H1 (cell line): ENCODE data around the gene NUP62CL. TPM values are rescaled to one million over a fixed set of nuclear protein-coding genes. Genes with fewer than 3 reads are reported as not detected.

ENCODE experiments used
- CTCF ChIA-PET: fragments of 300-600 bp; sonication (Branson Sonifier 250); formaldehyde crosslinking; loops from one replicate; lab custom pipeline; 2021; ENCODE audit not compliant: partially characterized antibody; lab: Charles Lee
- POLR2A ChIA-PET: fragments of 300-600 bp; sonication (Branson Sonifier 250); formaldehyde crosslinking; loops from one replicate; lab custom pipeline; 2021; ENCODE audit warnings: inconsistent platforms; ENCODE audit not compliant: partially characterized antibody; lab: Charles Lee
- DNase-seq, 2 experiments: peaks; one replicate each; pipeline versions ENCODE4 v3.0.0 to v3.0.0-alpha.2; 2010 to 2022; ENCODE audit warnings: low spot score in 2 of 2, low read depth in 1 of 2, mixed read lengths in 1 of 2
- FAIRE-seq: peaks from 2 replicates; lab custom pipeline; 2011; peaks lifted over from hg19 to GRCh38; lab: Jason Lieb, UNC
- H2AFZ ChIP-seq: 2 replicates; pipeline ENCODE4 v1.8.1; 2012; ENCODE audit warnings: low read length, inconsistent platforms
- H2AK5ac ChIP-seq: 2 replicates; pipeline ENCODE4 v1.6.1; 2013; ENCODE audit warnings: low read depth, low read length
- H2BK120ac ChIP-seq: replicated peaks from 2 replicates; pipeline ENCODE3; 2013; ENCODE audit warnings: low read depth, low read length, inconsistent platforms
- H2BK12ac ChIP-seq: 2 replicates; pipeline ENCODE4 v1.6.1; 2013; ENCODE audit warnings: low read depth, low read length
- H2BK15ac ChIP-seq: 2 replicates; pipeline ENCODE4 v1.6.1; 2013; ENCODE audit warnings: low read length
- H2BK20ac ChIP-seq: 2 replicates; pipeline ENCODE4 v1.6.1; 2013; ENCODE audit warnings: low read length
- H2BK5ac ChIP-seq: 2 replicates; pipeline ENCODE4 v1.6.1; 2013; ENCODE audit warnings: low read depth, low read length
- H3K14ac ChIP-seq: 2 replicates; pipeline ENCODE4 v1.6.1; 2013; ENCODE audit warnings: inconsistent platforms; ENCODE audit not compliant: insufficient read length
- H3K18ac ChIP-seq: 2 replicates; pipeline ENCODE4 v1.6.1; 2013; ENCODE audit warnings: low read length; ENCODE audit errors: extremely low read depth
- H3K23ac ChIP-seq: 2 replicates; pipeline ENCODE4 v1.6.1; 2013; ENCODE audit warnings: inconsistent platforms; ENCODE audit not compliant: insufficient read length
- H3K23me2 ChIP-seq: 2 replicates; pipeline ENCODE4 v1.6.1; 2013; ENCODE audit warnings: low read depth, low read length
- H3K27ac ChIP-seq: 2 replicates; pipeline ENCODE4 v1.6.1; 2011; ENCODE audit warnings: low read depth, low read length, inconsistent platforms
- H3K27me3 ChIP-seq, 4 experiments: replicated peaks in 1 of 4; 1 replicate in 1 of 4; 2 replicates in 3 of 4; pipeline versions ENCODE4 v1.6.1 to v1.8.1; 2011 to 2013; ENCODE audit warnings: low read length in 3 of 4, mild to moderate bottlenecking in 3 of 4, inconsistent platforms in 2 of 4, mixed read lengths in 2 of 4, moderate library complexity in 1 of 4; ENCODE audit not compliant: control insufficient read depth in 3 of 4, insufficient read depth in 3 of 4; ENCODE audit errors: extremely low read depth in 1 of 4
- H3K36me3 ChIP-seq, 4 experiments: 2 replicates each; pipeline versions ENCODE4 v1.6.1 to v1.8.1; 2011 to 2013; ENCODE audit warnings: mild to moderate bottlenecking in 4 of 4, low read length in 3 of 4, moderate library complexity in 2 of 4, control low read depth in 1 of 4, inconsistent platforms in 1 of 4; ENCODE audit not compliant: insufficient read depth in 4 of 4, control insufficient read depth in 2 of 4
- H3K4ac ChIP-seq: replicated peaks from 2 replicates; pipeline ENCODE3; 2013; ENCODE audit warnings: low read length, low read depth, mixed read lengths, inconsistent platforms; ENCODE audit not compliant: insufficient read length
- H3K4me1 ChIP-seq, 4 experiments: replicated peaks in 1 of 4; 1 replicate in 1 of 4; 2 replicates in 3 of 4; pipeline versions ENCODE4 v1.6.1 to v1.8.1; 2011 to 2013; ENCODE audit warnings: low read length in 3 of 4, inconsistent platforms in 2 of 4, mixed read lengths in 1 of 4; ENCODE audit not compliant: insufficient read depth in 4 of 4, control insufficient read depth in 3 of 4
- H3K4me2 ChIP-seq, 2 experiments: 2 replicates each; pipeline versions ENCODE4 v1.6.1 to v1.8.1; 2011 to 2013; ENCODE audit warnings: low read depth in 2 of 2, low read length in 2 of 2, control low read depth in 1 of 2, inconsistent platforms in 1 of 2, mild to moderate bottlenecking in 1 of 2; ENCODE audit not compliant: insufficient read depth in 1 of 2
- H3K4me3 ChIP-seq, 4 experiments: fragments of 200-600, 300-600 bp in 1 of 4; sonication (generic), shearing (Covaris generic), sonication (Bioruptor Twin) in 1 of 4; 2 replicates each; pipeline versions ENCODE4 v1.5.1 to v1.8.1; 2011 to 2016; ENCODE audit warnings: low read length in 4 of 4, low read depth in 3 of 4, control low read depth in 2 of 4, inconsistent platforms in 2 of 4, mild to moderate bottlenecking in 2 of 4, mixed read lengths in 1 of 4, moderate library complexity in 1 of 4; ENCODE audit not compliant: insufficient read depth in 2 of 4; ENCODE audit errors: extremely low read depth in 1 of 4
- H3K56ac ChIP-seq: replicated peaks from 2 replicates; pipeline ENCODE3; 2013; ENCODE audit warnings: low read depth, mild to moderate bottlenecking, mixed read lengths, low read length, inconsistent platforms; ENCODE audit not compliant: insufficient read length
- H3K79me1 ChIP-seq: 2 replicates; pipeline ENCODE4 v1.6.1; 2013; ENCODE audit warnings: low read depth, low read length, control low read depth
- H3K79me2 ChIP-seq, 2 experiments: 2 replicates each; pipeline versions ENCODE4 v1.6.1 to v1.8.1; 2012 to 2013; ENCODE audit warnings: low read length in 2 of 2, mild to moderate bottlenecking in 2 of 2, inconsistent platforms in 1 of 2; ENCODE audit not compliant: insufficient read depth in 2 of 2, control insufficient read depth in 1 of 2
- H3K9ac ChIP-seq, 4 experiments: replicated peaks in 1 of 4; 1 replicate in 1 of 4; 2 replicates in 3 of 4; pipeline versions ENCODE4 v1.6.1 to v1.8.1; 2011 to 2013; ENCODE audit warnings: low read depth in 3 of 4, low read length in 3 of 4, control low read depth in 2 of 4, mild to moderate bottlenecking in 2 of 4, moderate library complexity in 2 of 4, inconsistent platforms in 1 of 4; ENCODE audit errors: extremely low read depth in 1 of 4
- H3K9me3 ChIP-seq, 2 experiments: 2 replicates each; pipeline versions ENCODE4 v1.6.1 to v1.8.1; 2012 to 2013; ENCODE audit warnings: mild to moderate bottlenecking in 2 of 2, moderate library complexity in 2 of 2, control low read depth in 1 of 2, inconsistent platforms in 1 of 2, low read depth in 1 of 2, low read length in 1 of 2, mixed read lengths in 1 of 2; ENCODE audit not compliant: insufficient read depth in 2 of 2
- H4K20me1 ChIP-seq, 2 experiments: replicated peaks in 1 of 2; 2 replicates each; pipeline versions ENCODE3 to v1.8.1; 2011 to 2013; ENCODE audit warnings: inconsistent platforms in 2 of 2, low read length in 2 of 2, mild to moderate bottlenecking in 1 of 2; ENCODE audit not compliant: insufficient read depth in 2 of 2, control insufficient read depth in 1 of 2
- H4K5ac ChIP-seq: 2 replicates; pipeline ENCODE4 v1.6.1; 2013; ENCODE audit warnings: low read length, low read depth, mixed read lengths, inconsistent platforms; ENCODE audit not compliant: insufficient read length
- H4K8ac ChIP-seq: 2 replicates; pipeline ENCODE4 v1.8.0; 2013; ENCODE audit warnings: mild to moderate bottlenecking, moderate library complexity, low read length, inconsistent platforms; ENCODE audit not compliant: insufficient read depth; ENCODE audit errors: extremely low read depth
- H4K91ac ChIP-seq: replicated peaks from 2 replicates; pipeline ENCODE3; 2013; ENCODE audit warnings: low read length, mixed read lengths, inconsistent platforms; ENCODE audit not compliant: insufficient read length
- ATF3 ChIP-seq: IDR thresholded peaks from 2 replicates; pipeline ENCODE4 v1.6.1; 2011; ENCODE audit warnings: low read depth, mild to moderate bottlenecking, low read length; ENCODE audit not compliant: insufficient read depth
- GTF2F1 ChIP-seq: IDR thresholded peaks from 2 replicates; pipeline ENCODE4 v1.6.1; 2012; ENCODE audit warnings: low read depth, low read length, improper control_type of control experiment, borderline replicate concordance
- MAFK ChIP-seq: IDR thresholded peaks from 2 replicates; pipeline ENCODE4 v1.6.1; 2012; ENCODE audit warnings: low read depth, mild to moderate bottlenecking, improper control_type of control experiment, low read length
- POLR2AphosphoS5 ChIP-seq: IDR thresholded peaks from 2 replicates; pipeline ENCODE4 v1.6.1; 2011; ENCODE audit warnings: low read depth, low read length
- RBBP5 ChIP-seq: IDR thresholded peaks from 2 replicates; pipeline ENCODE4 v1.7.1; 2012; ENCODE audit warnings: low read depth, mild to moderate bottlenecking, inconsistent platforms, low read length, moderate library complexity, borderline replicate concordance
- SUZ12 ChIP-seq: fragments of 200-600 bp; sonication (generic); IDR thresholded peaks from 2 replicates; pipeline ENCODE4 v1.6.1; 2012; ENCODE audit warnings: mild to moderate bottlenecking, inconsistent platforms, low read length, moderate library complexity, mixed read lengths
- WGBS, 2 experiments: shearing (Covaris generic) in 1 of 2; methylation state at CpG; one replicate each; pipeline versions ENCODE4 v1.1.6 to v1.1.7; 2013 to 2015; ENCODE audit warnings: low lambda C conversion rate in 2 of 2, mixed read lengths in 2 of 2, inconsistent platforms in 1 of 2, low coverage in 1 of 2, missing lambda C conversion rate in 1 of 2; ENCODE audit not compliant: insufficient replicate concordance in 2 of 2, insufficient coverage in 1 of 2, insufficient read length in 1 of 2; ENCODE audit errors: extremely low coverage in 1 of 2, missing lambda C conversion rate in 1 of 2; 5-methylcytosine and 5-hydroxymethylcytosine counted together
- polyA plus RNA-seq, 7 experiments: library from polyadenylated mRNA; depleted of rRNA in 3 of 7; stranded (reverse) in 5 of 7; unstranded in 2 of 7; fragments of >200 nt in 5 of 7; fragments of 200-250 nt in 2 of 7; gene quantifications; 1 replicate in 5 of 7; 2 replicates in 1 of 7; 4 replicates in 1 of 7; pipeline versions ENCODE4 v1.2.1 to v1.2.3, GENCODE V29; 2011 to 2013; ENCODE audit warnings: missing spikeins in 2 of 7, mixed read lengths in 2 of 7
- total RNA-seq: library from RNA; stranded (reverse); fragmentation: NEBNext Ultra II Directional; extraction: Animal tissue kit (Norgen Biotek cat#: 25700); gene quantifications from 2 replicates; pipeline ENCODE4 v1.2.1, GENCODE V29; 2021
- TF ChIP-seq, protein P1 (sequence below): IDR thresholded peaks from 2 replicates; pipeline ENCODE4 v1.6.1; 2012; ENCODE audit warnings: inconsistent platforms
- TF ChIP-seq, protein P2 (sequence below): IDR thresholded peaks from 2 replicates; pipeline ENCODE4 v1.6.1; 2012; ENCODE audit warnings: low read length, inconsistent platforms

NUP62CL gene
- total and polyA plus RNA-seq, 2 of the 8 experiments (the other 6 are each of a cell fraction or from before 2014, with no cell fraction given), result 3.3 to 6.2 TPM

DNA sequence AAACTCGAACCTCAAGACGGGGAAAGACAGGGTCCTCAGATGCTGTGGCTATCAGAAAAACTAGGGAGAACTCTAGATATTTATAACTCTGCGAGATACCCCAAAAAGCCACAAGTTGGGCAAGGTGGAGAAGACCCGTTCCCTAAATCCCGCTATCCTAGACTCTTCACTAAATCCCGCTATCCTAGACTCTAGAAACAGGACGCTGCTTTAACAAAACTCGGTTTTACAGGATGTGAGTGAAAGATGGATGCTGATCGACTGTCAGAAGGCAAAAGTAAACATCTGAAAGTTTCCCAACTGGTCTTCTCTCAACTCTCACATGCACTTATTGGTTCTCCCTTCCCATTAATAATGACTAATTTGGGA is 448 bp upstream of the NUP62CL start:
- Histone ChIP-seq H4K5ac (no peak overlapping the region), H3K14ac (no peak overlapping the region), H3K27ac (no peak overlapping the region), H3K23ac (no peak overlapping the region), H3K9ac (no peak overlapping the region), H4K91ac (no peak overlapping the region), H2BK120ac (no peak overlapping the region), H4K20me1 (no peaks in the 10 kb centered on the region), H3K79me2 (no peaks in the 10 kb centered on the region), H3K18ac (no peak overlapping the region), H3K27me3 (no peaks in the 10 kb centered on the region), H3K9me3 (no peaks in the 10 kb centered on the region), H2AFZ (no peak overlapping the region), H3K4me3 (peak overlapping the region in 1 of 4 experiments; percentile 75; a peak in 1 of 8 replicates), H4K8ac (no peak overlapping the region), H3K36me3 (no peaks in the 10 kb centered on the region), H2AK5ac (no peak overlapping the region), H3K4me1 (peaks cover 0 to 3% (median under 1%) of the 10 kb centered on the region in 4 experiments; a peak in 3 of 7 replicates), H2BK15ac (no peak overlapping the region), H2BK20ac (no peak overlapping the region), H2BK5ac (no peak overlapping the region), H3K56ac (no peak overlapping the region), H3K79me1 (no peaks in the 10 kb centered on the region), H3K4ac (no peak overlapping the region), H3K4me2 (peak overlapping the region; percentile 72 to 89; a peak in 3 of 4 replicates), H3K23me2 (peaks cover 4% of the 10 kb centered on the region; the same call in 1 of the 2 replicates), H2BK12ac (no peak overlapping the region)
- ChIA-PET CTCF (no interaction called here), POLR2A (interaction anchor here (0.7 kb wide), 1 partner anchor 338 kb away, joined by 3 read pairs; no protein-coding TSS in a partner anchor)
- FAIRE-seq, result peak; percentile 62
- 52% methylated on average over 8 of the region's 9 CpGs; no CpG with 5 or more reads in 1 of the 2 experiments for WGBS, 2 experiments
- no peak for DNase-seq
- TF ChIP-seq GTF2F1 (no peak), ATF3 (no peak), POLR2AphosphoS5 (no peak), SUZ12 (no peak), MAFK (no peak), RBBP5 (no peak)
- TF ChIP-seq, protein P1, sequence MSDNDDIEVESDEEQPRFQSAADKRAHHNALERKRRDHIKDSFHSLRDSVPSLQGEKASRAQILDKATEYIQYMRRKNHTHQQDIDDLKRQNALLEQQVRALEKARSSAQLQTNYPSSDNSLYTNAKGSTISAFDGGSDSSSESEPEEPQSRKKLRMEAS, result no peak
- TF ChIP-seq, protein P2, sequence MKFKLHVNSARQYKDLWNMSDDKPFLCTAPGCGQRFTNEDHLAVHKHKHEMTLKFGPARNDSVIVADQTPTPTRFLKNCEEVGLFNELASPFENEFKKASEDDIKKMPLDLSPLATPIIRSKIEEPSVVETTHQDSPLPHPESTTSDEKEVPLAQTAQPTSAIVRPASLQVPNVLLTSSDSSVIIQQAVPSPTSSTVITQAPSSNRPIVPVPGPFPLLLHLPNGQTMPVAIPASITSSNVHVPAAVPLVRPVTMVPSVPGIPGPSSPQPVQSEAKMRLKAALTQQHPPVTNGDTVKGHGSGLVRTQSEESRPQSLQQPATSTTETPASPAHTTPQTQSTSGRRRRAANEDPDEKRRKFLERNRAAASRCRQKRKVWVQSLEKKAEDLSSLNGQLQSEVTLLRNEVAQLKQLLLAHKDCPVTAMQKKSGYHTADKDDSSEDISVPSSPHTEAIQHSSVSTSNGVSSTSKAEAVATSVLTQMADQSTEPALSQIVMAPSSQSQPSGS, result no peak
